Subcutaneous adipose tissue (tissue), 4 donors: Measurements from ENCODE around the gene POU2F1. TPM values are rescaled to one million over a fixed set of nuclear protein-coding genes. Genes with fewer than 3 reads are reported as not detected.

Source experiments
- total RNA-seq, 4 donors: library from RNA; depleted of rRNA; stranded (reverse); fragments of >200 nt; gene quantifications; one replicate each; pipeline ENCODE4 v1.1.0, GENCODE V29; 2016
- TF ChIP-seq, protein P1 (sequence below): fragments of 450-650 bp; IDR thresholded peaks from one replicate; pipeline ENCODE4 v1.5.1; 2016; ENCODE audit warnings: low read depth, mild to moderate bottlenecking, control low read depth, antibody characterized with exemption, moderate library complexity

POU2F1 gene
- total RNA-seq, 4 donors from 2014 or later = 17.1 to 40.6 (median 20.5) TPM

GRCh38 chr1:167455786-167456446 is 235.2 kb downstream of the POU2F1 start:
- TF ChIP-seq, protein P1, sequence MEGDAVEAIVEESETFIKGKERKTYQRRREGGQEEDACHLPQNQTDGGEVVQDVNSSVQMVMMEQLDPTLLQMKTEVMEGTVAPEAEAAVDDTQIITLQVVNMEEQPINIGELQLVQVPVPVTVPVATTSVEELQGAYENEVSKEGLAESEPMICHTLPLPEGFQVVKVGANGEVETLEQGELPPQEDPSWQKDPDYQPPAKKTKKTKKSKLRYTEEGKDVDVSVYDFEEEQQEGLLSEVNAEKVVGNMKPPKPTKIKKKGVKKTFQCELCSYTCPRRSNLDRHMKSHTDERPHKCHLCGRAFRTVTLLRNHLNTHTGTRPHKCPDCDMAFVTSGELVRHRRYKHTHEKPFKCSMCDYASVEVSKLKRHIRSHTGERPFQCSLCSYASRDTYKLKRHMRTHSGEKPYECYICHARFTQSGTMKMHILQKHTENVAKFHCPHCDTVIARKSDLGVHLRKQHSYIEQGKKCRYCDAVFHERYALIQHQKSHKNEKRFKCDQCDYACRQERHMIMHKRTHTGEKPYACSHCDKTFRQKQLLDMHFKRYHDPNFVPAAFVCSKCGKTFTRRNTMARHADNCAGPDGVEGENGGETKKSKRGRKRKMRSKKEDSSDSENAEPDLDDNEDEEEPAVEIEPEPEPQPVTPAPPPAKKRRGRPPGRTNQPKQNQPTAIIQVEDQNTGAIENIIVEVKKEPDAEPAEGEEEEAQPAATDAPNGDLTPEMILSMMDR = no peak

DNA sequence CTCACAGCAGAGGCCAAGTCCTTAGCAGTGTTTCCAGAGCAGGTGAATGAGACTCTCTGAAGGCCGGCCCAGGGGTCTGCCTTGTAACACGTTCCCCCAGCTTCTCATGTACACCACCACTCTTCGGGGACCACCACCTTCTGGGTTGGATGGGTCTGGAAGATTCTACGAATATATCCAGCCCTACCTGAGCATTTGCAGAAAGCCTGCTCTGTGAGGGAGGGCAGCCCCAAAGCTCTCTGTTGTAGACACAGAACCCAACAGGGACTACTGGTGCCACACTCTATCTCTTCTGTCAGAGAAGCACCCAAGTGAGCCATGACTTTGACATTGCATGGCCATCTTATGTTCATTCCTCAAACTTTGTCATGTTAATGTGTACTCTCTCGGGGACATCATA is 235.8 kb downstream of the POU2F1 start:
- TF ChIP-seq, protein P1 = no peak

DNA sequence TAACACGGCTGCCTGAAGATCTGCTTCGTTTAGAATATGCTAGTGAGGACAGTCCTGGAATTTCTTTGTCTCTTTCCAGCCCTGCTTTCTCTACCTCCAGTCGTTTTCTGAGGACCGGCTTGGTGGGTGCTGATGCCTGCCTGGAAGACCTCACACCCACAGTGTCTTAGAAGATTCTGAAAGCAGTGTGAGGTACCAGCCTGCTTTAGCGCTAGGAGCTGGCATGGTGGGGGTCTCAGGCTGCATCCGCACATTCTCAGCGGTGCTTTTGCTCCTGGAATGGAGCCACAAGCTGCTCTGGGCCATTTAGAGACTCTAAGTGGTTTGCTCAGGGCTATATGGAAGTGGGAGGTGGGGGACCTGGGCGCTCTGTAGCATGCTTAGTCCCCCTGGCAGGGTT is 236.2 kb downstream of the POU2F1 start:
- TF ChIP-seq, protein P1 = no peak

- TF ChIP-seq, protein P1 = no peak
Measured at GRCh38 chr1:167457936-167458584, 237.4 kb downstream of the POU2F1 start.

GRCh38 chr1:167460836-167461235 is 240.2 kb downstream of the POU2F1 start:
- TF ChIP-seq, protein P1 = no peak

- TF ChIP-seq, protein P1 = no peak
Measured at GRCh38 chr1:167462341-167462740, 241.7 kb downstream of the POU2F1 start.

DNA sequence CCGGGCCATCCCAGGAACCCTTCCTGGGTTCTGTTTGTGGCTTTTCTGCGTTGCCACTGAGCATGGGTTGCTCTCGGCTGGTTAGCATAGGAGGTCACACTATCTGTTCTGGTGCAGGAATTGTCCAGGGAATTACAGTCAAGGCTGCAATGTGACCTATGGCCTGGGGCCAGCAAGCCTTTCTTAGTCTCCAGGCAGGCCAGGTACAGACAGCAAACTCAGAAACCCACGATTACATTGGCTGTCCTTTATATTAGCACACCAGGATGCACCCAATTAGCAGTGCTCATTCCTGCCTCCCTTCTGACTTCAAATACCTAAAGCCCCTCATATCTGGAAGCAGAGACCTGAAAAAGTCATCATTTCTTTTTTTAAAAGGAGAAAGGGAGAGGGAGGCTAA is 242.4 kb downstream of the POU2F1 start:
- TF ChIP-seq, protein P1 = no peak
